HG02763 (cell line): Measurements from ENCODE around the gene PRPS1.
A peak's percentile ranks its signal among the peaks of the same experiment; 100 is the strongest.
"Not testable (repeated sequence)": the region's sequence is repeated elsewhere in the genome, so short reads cannot be mapped to it uniquely, and the experiment has no call there.

ENCODE experiments used
- ATAC-seq: cut with Tn5 transposase; IDR thresholded peaks from one replicate; pipeline ENCODE4 v1.9.1; 2021; ENCODE audit warnings: mild to moderate bottlenecking, moderate library complexity; ENCODE audit not compliant: unreplicated experiment

Gene PRPS1

DNA sequence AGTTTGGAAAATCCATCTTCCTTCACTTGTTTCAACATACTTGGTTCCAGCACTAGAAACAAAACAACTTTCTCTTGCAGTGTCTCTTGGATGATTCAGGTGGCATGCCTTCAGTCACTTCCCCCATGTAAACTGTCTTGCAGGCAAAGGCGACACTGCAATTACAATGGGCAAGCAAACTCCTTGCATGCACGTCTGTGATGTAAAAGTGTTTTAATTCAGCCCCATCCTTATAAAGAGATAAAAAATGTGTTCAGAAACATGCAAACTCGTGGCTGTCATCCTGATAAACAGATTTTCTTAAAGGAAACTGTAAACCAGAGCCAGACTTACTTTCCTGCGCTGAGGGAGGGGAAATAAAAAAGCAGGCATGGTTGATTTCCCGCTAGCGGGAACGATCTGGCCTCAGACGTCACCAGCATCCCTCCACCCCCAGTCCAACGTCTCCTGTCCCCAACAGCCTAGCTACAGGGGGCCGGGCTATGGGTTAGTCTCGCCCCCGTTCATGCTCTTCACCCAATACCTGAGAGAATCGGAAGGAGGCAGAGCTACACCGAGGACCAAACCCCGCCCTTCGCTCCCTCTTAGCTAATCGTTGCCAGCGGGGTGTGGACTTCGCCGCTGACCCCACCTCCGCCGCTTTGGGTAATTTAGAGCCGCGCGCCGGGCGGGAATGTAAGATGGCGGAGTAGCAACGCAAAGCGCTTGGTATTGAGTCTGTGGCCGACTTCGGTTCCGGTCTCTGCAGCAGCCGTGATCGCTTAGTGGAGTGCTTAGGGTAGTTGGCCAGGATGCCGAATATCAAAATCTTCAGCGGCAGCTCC lies at the start of gene PRPS1:
Gene PRPS1 (plus strand): TSS at position 673 of the 824 bp plus-strand sequence. CDS start 119 bp downstream, at position 792.
- ATAC-seq: peak; percentile 100

DNA sequence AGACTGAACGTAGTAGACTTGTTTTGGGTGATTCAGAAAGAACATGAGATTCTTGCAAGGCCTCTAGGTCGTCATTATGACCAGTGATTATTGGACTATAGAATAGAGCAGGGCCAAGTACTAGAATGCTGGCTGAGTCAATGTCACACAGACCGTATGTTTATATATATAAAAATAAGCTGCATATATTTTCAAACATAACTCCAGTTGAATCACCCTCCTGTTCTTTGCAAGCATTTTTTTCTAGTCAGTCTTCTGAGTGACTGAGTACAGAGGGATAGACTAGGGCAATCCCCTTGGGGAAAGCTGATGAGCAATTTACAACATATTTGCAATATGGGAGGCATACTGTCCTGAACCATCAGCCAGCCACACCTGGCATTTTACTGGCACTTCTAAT lies 48.4 kb upstream of the PRPS1 start:
- no peak for ATAC-seq

DNA sequence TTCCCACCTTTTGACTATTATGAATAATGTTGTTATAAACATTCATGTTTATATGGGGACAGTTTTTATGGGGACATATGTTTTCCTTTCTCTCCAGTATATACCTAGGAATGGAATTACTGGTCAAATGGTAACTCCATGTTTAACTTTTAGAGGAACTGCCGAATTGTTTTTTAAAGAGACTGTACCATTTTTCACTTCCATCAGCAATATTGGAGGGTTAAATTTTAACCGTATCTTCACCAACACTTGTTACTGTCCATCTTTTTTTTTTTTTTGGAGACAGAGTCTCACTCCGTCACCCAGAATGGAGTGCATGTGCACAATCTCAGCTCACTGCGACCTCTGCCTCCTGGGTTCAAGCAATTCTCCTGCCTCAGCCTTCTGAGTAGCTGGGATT lies 46.4 kb upstream of the PRPS1 start:
- no peak for ATAC-seq

DNA sequence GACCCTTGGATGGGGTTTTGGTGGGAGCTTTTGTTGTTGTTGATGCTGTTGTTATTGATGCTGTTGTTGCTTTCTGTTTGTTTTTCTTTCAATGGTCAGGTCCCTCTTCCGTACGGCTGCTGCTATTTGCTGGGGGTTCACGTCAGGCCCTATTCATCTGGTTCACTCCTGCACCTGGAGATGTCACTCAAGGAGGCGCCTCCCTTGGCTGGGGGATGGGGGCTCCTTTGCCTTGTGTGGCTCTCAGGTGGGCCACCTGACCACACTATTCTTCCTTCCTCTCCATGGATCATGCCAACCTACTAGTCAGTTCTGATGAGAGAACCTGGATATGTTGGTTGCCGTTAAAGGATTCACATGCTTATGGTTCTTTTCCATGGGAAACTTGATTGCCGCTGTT lies 39.1 kb upstream of the PRPS1 start:
- no peak for ATAC-seq

DNA sequence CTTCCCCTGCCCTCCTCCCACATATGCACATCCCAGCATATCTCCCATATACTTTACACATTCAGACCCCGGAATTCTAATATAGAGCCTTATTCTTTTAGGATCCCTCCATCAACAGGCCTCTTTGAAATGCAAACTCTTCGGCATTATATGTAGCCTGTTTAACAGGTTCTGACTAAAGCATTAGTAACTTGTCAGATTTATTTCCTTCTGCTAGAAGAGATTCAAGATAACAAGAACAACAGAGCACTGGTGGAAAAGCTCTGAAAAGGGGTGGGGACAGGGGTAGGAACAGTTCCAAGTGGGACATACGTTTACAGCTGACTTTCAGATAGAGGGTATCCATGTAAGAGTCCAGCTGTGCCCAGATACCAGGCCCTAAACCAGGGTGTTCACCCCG lies 31.7 kb upstream of the PRPS1 start:
- ATAC-seq: no peak

DNA sequence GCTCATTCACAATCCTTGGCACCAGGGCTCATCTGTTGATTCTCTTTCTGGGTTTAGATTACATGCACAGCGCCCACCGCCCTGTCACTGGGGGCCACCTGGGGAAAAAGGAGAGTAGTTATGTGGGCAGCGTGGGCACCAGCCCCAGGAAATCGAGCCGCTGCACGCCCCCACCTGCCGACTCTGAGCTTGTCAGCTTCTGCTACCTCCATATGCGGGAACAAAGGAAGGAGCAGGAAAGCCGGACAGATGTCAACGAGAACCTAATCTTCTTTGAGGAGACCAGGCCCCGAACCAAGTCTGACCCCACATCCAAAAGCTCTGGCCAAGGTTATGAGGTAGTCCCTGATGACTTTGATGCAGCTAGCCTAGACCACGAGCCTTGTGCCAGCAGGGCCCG lies 31.0 kb upstream of the PRPS1 start:
- no peak for ATAC-seq

DNA sequence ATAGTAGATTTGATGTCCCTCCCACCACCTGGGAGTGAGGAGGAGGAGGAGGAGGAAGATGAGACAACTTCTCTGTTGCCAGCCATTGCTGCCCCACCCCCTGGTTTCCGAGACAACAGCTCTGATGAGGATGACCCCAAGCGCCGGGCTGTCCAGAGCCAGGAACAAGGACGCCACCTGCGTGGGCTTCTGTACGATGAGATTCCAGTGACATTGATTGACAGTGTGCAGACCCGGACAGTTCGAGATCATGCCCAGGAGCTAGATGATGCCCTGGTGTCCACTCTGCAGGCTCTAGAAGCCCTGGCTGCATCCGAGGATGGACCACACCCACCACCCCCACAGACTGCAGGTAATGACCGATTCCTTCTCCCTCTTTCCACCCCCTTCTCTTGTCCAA lies 30.5 kb upstream of the PRPS1 start:
- no peak for ATAC-seq

DNA sequence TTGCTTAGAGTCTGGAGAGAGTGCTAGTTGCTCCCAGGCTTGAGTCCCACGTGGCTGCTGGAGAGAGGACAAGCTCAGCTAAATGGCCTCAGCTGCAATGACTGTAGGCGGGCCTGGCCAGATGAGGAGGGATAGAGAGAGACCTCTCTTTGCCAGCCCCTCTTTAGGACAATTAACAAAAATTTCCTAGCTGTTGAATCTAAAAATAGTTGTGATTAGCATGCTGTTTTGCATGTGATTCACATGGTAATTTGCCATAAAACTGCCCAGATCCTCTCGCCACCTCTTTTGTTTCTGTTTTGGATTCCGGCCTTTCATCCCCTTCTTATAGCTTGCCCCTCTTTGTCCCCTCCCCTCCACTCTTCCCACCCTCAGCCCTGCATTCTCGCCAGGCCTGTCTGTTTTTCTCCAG lies 28.9 kb upstream of the PRPS1 start:
- ATAC-seq: no peak

DNA sequence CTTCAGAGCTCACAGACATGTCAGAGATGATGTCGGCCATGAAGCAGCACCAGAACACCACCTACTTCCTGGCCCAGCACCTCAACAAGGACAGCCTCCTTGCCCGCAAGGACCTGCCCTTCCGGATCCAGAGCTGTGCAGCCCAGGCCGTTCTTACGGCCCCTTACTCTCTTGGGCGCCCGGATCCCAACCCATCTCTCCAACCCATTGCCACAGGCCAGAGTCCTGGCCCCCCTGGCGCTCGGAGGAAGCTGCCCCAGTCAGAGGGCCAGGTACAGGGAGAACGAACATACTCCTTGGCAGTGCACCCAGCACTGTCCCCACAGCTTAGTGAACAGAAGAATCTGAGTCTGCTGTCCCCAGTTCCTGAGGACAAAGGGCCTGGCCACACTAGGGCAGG lies 27.9 kb upstream of the PRPS1 start:
- ATAC-seq: no peak

DNA sequence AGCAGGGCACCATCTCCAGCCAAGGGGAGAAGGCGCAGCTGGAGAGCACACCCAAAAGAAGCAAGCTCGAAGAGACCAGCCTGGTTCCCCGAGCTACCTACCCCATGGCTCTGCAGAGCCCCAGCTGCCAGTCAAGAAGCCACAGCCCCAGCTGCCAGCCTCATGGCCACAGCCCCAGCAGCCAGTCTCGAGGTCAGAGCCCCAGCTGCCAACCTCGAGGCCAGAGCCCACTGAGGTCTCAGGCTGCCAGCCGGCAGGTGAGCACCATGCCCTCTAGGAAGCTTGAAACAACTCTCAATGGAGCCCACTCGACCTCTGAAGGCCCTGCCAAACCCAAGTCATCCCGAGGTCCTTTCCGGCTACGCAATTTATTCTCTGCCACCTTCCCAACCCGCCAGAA lies 27.0 kb upstream of the PRPS1 start:
- no peak for ATAC-seq

DNA sequence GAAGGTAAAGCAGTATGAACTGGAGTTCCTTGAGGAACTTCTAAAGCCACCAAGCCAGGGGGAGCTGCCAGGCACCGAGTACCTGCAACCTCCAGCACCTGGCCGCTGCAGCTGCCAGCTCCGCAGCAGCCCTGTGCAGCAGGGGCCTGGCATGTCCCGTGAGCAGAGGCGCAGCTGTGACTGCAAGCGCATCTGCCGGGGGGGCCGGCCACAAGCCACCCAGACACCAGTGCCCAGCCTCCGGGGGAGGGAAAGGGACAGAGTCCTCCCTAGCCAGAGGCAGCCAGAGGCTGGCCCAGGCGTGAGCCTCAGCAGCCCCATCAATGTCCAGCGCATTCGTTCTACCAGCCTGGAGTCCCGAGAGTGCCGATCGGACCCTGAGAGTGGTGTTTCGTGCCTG lies 26.6 kb upstream of the PRPS1 start:
- ATAC-seq: no peak

DNA sequence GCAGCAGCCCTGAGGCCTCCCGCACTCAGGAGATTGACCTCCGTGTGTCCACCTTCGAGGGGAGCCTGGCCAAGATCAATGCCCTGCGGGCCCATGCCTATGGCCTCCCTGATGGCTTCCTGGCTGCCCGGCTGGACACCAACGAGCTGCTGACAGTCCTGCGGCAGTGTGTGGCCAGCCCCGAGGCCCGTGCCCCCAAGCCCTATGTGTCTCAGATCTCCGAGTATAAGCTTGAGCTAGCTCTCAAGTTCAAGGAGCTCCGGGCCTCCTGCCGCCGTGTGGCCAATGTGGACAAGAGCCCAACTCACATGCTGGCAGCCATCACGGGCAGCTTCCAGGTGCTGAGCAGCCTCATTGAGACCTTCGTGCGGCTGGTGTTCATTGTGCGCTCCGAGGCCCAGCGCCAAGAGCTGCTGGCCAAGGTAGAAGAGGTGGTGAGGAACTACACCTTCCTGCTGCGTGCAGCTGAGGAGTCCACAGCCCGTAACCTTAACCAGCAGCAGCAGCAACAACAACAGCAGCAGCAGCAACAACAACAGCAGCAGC lies 25.5 kb upstream of the PRPS1 start:
- no peak for ATAC-seq

DNA sequence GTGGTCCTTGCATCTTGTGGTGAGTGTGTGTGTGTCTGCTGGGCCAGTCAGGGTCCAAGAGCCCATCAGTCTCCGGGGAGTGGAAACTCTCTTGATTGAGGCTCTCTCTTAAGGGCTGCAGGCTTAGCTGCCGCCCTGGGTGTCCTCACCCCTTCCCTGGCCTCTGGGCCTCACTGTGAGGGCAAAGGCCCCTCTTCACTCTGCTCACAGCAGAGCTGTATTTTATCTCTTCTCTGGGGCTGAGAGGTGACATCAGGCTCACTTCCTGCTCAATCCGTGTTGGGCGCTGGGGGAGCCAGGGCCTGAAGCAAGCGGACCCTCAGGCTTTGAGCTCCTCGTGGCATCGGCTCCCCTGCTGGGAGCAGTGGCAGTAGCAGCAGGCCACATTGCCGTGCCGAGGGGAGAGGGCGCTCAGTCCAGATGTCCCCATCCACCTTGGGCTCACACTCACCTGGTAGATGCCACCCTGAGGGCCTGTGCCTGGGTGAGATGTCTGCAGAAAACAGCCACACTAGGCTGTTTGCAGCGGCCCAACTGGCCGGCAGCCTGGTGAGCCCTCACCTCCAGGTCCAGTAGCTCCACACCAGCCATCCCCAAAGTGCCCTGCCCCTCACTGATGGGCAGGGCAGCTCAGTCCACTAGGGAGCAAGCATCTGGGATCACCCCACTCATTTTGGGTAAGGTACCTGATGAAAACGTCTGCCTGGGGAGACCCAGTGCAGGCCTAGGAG lies 24.7 kb upstream of the PRPS1 start:
- ATAC-seq: no peak

DNA sequence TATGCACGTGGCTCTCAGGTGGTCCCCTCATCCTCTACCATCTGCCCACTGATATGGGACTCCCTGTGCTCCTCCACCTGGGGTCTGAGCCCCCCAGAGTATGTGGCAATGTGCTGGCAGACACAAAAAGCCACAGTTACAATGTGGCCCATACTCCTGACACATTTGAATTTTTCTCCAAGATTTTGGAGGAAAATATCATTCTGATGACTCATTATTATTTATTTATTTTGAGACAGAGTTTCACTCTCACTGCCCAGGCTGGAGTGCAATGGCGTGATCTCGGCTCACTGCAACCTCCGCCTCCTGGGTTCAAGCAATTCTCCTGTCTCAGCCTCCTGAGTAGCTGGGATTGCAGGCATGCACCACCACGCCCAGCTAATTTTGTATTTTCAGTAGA lies 19.2 kb upstream of the PRPS1 start:
- not testable (repeated sequence) for ATAC-seq

DNA sequence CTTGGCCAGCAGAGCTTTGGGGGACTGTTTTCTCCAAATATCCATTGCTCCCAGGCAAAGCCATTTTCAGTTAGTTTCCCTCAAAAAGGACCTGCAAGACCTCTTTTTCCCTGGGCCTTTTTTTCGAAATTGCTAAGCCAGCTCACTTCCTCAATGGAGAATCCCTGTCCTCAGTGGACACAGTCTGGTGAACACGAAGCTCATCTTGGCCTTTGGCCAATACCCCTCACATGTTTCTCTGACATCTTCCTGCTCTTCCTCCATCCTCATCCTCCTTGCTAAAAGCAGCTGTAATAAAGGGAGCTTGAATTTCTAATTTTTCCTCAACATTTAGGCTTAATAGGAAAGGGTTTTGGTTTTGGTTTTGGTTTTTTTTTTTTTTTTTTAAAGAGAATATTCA lies 17.6 kb upstream of the PRPS1 start:
- no peak for ATAC-seq

DNA sequence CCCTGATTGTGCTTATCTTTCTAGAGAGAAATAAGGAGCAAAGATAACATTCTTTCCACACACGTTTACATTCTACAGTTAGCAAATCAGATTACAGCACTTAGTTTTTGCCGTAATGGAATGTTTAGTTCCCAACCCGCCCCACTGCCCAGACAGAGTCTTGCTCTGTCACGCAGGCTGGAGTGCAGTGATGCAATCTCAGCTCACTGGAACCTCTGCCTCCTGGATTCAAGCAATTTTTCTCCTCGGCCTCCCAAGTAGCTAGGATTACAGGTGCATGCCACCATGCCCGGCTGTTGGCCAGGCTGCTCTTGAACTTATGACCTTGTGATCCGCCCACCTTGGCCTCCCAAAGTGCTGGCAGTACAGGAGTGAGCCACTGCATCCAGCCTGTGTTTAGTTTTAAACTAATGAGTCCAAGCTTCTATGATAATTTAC lies 8.4 kb upstream of the PRPS1 start:
- no peak for ATAC-seq

DNA sequence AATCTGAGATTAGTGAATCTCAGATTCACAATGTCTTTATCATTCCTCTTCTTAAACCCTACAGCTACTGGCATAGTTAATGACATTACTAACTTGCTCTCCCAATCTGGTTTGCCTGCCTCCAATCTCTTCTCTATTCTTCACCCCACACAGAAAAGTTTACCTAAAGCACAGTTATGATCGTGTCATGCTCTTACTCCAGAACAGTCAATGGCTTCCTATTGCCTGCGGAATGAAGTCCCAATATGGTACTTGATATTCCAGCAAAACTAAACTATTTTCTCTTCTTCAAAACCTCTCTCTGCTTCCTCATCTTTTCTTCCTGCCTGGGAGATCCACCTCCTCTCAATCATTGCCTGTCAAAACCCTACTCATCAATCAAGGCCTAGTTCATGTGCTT lies 3.4 kb upstream of the PRPS1 start:
- ATAC-seq: no peak

DNA sequence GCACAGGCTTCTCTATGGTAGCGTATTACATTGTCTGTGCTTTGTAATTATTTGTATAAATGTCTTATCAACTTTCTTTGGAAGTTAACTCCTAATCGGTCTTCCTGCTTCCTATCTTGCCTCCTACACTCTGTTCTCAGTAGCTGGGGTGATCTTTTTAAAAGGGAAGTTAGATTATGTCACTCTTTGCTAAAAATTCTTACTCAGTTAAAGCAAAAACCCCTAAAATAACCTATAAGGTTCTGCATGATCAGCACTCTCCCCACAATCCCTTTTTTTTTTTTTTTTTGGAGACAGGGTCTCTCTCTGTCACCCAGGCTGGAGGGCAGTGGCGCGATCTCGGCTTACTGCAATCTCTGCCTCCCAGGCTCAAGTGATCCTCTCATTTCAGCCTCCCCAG lies 2.6 kb upstream of the PRPS1 start:
- no peak for ATAC-seq

DNA sequence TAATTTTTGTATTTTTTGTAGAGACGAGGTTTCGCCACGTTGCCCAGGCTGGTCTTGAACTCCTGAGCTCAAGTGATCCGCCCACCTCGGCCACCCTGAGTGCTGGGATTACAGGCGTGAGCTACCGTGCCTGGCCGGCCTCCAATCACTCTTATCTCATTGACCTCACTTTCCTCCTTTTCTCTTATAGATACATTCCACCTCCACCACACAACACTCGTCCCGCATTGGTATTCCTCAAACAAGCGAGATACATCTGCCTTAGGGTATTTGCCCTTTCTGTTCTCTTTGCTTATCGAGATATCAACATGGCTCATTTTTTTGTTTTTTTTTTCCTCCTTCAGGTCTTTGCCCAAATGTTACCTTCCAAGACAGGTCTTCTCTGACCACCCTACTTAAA lies 1.8 kb upstream of the PRPS1 start:
- ATAC-seq: no peak

DNA sequence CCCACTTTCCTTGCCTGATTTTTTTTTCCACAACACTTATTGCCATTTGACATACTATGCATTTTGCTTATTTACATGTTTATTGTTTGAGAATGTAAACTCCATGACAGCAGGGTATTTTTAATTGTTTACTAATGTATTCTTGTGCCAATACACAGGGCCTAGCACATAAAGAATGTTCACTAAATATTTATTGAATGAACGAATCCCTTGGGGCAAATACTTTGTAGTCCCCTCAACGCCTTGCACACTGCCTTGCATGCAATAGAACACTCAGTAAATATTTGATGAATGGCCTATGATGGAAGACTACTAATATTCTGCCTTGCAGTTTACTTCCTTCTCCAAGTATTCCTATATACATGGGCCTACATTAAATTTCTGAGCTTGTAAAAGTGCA lies 1.4 kb upstream of the PRPS1 start:
- no peak for ATAC-seq

DNA sequence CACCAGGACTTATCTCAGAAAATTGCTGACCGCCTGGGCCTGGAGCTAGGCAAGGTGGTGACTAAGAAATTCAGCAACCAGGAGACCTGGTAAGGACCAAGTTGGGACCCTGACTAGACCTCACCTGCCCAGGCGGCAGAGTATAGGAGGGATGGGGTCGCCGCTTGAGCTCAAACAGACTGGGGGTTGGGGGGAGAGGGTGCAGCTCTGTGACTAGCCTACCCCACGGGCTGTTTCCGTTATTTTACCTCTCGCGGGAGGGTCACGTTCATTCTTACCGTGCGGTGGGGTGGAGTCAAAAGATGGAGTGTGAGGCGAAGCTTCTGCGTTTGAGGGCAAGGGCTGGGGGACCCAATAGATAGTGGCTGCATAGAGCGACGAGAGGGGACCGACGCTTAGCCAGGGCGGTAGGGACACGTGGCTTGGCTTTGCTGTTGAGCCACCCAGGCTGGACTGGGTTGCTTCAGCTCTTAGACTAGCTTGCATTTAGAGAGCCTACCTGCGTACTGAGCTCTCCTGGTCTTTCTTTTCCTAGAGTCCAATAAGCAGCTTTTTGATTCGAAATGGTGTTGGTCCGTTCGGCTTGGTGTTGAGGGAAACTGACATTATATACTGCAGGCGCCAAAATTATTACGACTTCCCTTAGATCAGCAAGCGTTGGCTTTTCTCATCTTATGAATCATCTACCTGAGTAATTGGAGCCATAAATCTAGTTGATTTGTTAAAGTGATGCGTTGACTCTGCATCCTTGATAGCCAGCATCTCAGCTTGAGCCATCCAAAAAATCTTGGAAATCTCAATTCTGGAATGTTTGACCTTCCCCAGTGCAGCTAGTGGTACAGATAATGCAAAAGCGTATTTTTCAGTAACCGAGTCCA lies 591 bp downstream of the PRPS1 start:
- peak; percentile 30 for ATAC-seq
